HUDEP-2 (cell line): Measurements from ENCODE around the gene CHD6.

ENCODE experiments used
- DNase-seq, 76 experiments: peaks; one replicate each; lab custom pipeline; 2025; ENCODE audit not compliant: unreplicated experiment in 76 of 76; lab: John Stamatoyannopoulos, UW

CHD6 gene

DNA sequence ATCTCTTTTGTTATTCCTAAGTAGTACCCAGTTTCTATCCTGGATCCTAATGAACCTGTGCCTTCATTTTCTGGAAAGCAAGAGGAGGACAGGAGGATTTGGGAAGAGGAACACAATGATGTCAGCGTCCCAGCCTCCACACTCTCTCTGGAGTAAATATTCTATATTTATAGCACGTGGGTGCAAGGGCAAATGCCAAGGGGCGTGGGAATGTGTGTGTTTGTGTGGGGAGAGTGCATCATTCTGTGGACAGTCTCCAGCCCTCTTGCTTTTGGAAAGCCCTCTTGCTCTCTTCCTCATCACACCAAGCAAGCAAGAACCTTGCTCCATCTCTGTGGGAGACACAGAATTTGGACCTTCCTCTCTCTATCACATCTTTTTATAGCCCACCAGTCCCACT lies 148.3 kb downstream of the CHD6 start:
- no peak for DNase-seq

DNA sequence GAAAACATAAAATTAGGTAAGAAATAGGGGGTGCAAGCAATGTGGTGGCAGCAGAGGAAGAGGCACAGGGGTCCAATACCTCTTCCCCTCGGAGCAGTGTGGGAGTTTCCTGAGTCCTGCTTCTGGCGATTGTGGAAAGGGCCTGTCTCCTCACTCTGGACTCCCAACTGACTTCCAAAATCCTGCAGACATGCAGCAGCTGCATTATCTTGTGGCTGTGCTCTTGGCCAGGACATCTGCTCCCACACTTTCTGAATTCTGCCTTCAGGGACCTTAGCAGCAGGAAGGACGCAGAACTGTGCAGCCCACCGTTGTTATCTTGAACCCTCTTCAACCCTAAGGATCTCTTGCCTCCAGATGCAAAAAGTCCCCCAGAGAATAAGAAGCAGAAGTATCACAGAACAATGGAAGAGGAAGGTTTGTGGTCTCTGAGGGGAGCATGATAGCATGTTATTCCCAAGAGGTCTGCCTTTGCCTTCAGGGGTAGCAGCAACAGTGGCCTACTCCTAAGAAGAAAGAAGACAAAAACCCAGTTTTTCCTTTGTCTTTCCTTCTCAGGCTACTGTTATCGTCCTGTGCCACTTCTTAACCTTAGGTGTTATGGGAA lies 149.1 kb downstream of the CHD6 start:
- no peak for DNase-seq

DNA sequence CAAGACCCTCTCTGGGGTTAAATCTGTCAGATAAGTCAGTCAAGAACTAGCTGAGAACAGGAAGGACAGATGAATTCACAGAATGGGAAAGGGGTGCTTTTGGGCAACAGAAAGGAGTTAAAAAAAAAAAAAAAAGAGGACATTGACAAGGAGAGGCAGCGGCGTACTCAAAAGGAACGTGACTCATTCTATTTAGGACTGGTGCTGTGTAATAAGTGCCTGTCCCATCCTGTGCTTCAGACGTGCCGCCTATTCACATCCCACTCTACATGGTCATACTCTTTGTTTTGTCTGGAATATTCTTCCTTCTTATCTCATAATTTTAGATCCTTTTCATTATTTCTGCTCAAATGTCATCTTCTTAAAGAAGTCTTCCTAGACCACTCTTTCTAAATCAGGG lies 150.5 kb downstream of the CHD6 start:
- DNase-seq, result no peak

DNA sequence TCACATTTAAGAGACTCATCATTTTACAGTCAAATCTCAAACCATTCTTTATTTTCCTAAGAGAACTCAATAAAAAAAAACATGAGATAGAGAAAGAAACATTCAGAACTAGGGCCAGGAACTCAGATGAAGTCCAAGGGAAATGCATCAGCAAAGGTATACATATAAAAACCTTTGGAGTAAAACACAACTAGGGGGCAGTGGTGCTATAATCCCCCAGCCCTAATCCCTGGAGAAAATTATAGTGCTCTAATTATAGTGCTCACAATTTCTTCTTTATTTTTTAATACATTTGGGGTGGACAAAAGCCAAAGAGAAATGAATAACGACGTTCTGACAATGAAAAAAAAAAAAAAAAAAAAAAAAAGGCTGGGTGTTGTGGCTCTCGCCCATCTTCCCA lies 151.0 kb downstream of the CHD6 start:
- DNase-seq, result no peak

- no peak for DNase-seq
Observed at GRCh38 chr20:41463567-41463966, 154.6 kb downstream of the CHD6 start.

- DNase-seq, result no peak
Observed at GRCh38 chr20:41462372-41463161, 155.6 kb downstream of the CHD6 start.

- DNase-seq, result no peak
Observed at GRCh38 chr20:41458761-41459160, 159.4 kb downstream of the CHD6 start.

GRCh38 chr20:41457173-41457857 lies 160.9 kb downstream of the CHD6 start:
- DNase-seq, result no peak

DNA sequence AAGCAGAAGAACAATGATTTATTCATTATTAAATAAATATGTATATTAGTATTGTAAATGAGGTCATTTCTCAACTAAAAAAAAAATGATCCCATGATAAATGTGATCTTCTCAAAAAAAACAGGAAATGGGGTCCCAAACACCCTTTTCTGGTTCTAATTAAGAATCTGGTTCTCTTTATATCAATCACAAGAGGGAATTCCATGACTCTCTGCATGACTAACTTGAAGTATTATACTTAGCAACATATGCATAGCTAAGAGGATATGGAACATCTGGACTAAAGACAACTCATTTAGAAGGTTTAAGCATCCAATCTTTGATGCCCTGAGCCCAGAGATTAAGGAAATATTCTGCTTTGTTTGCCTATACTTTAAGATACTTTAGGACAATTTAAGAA lies 161.8 kb downstream of the CHD6 start:
- no peak for DNase-seq

DNA sequence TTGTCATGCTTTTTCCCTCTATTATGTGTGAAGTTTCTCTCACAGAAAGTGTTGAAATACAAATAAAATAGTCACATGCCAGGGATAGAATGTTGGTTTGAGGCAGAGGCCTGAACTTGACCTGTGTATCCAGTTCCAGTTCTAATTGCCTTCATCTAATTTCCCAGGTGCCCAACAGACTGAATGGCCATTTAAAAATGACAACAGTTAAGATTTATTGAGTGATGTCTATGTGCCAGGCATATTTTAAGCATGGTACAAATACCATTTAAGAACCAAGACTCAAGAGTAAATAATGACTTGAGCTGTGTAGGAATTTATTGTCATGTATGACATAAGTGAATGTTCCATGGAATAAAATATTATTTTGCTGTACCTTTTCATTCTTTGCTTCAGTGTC lies 163.9 kb downstream of the CHD6 start:
- no peak for DNase-seq

GRCh38 chr20:41453010-41453950 lies 164.9 kb downstream of the CHD6 start:
- DNase-seq, result no peak

- no peak for DNase-seq
Observed at GRCh38 chr20:41452226-41452625, 166.0 kb downstream of the CHD6 start.

DNA sequence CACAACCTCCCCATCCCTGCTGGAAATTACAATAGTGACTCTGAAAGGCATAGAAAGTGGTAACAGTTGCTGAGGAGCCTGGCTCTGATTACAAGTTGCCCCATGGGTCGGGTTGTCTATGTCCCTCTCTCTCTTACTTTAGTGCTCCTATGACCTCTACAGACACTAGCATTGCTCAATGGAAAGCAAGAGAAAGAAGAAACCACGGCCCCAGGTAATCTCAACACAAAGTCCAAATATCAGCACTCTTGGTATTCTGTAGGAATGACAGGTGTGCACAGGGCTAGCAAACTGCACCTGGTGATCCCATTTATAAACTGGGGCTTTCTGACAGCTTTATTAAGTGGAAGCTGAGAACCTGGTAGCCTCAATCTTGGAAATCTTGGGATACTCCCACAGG lies 171.2 kb downstream of the CHD6 start:
- no peak for DNase-seq

DNA sequence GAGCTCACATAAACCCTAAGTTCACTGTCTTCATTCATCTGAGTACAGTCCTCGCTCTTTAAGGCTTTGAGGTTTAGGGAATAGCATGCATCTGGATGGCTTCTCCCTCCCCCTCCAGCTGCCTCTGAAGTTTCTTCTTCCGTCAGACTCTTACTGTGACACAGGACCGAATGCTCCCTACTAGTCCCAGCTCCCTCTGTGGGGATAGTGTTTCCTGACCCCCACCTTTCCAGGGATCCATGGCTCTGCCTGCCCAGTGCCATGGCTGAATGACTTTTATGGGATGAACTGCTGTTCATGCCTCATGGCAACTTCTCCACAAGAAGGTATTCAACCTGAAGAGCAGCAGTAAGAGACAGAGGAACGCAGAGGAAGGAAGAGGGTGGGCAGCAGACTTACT lies 171.7 kb downstream of the CHD6 start:
- DNase-seq, result no peak

- no peak for DNase-seq
Observed at GRCh38 chr20:41444821-41445220, 173.4 kb downstream of the CHD6 start.

GRCh38 chr20:41443691-41444090 lies 174.5 kb downstream of the CHD6 start:
- no peak for DNase-seq

GRCh38 chr20:41440882-41441281 lies 177.3 kb downstream of the CHD6 start:
- DNase-seq, result no peak

- no peak for DNase-seq
Observed at GRCh38 chr20:41437836-41438235, 180.3 kb downstream of the CHD6 start.

DNA sequence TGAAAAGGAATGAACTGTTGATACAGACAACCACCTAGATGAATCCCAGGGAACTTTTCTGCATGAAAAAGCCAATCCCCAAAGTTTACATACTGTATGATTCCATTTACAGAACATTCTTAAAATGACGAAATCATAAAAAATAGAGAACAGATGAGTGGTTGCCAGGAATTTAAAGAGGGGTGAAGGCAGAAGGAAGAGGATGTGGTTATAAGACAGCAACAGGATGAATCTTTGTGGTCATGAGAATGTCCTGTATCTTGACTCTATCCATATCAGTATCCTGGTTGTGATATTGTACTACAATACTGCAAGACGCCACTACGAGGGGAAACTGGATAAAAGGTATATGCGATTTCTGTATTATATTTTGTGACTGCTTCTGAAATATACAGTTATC lies 181.5 kb downstream of the CHD6 start:
- no peak for DNase-seq

DNA sequence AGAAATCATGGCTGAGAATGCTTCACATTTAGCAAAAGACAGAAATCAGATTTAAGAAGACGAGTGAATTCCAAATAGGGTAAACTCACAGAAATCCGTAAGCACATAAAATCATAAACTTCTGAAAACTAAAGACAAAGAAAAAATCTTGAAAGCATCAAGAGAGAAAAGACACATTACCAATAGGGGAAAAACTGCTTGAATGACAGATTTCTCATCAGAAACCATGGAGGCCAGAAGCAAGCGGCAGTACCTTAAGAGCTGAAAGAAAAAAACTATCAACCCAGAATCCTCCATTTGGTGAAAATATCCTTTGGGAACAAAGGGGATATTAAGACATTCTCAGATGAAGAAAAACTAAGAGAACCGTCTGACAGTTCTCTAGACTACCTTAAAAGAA lies 185.0 kb downstream of the CHD6 start:
- no peak for DNase-seq

- no peak for DNase-seq
Observed at GRCh38 chr20:41432746-41433145, 185.4 kb downstream of the CHD6 start.
